ENCODE data around the gene TPO. TPM values are rescaled to one million over a fixed set of nuclear protein-coding genes. Genes with fewer than 3 reads are reported as not detected.

Gene TPO
- total and polyA plus RNA-seq, 4 donors: not detected

DNA sequence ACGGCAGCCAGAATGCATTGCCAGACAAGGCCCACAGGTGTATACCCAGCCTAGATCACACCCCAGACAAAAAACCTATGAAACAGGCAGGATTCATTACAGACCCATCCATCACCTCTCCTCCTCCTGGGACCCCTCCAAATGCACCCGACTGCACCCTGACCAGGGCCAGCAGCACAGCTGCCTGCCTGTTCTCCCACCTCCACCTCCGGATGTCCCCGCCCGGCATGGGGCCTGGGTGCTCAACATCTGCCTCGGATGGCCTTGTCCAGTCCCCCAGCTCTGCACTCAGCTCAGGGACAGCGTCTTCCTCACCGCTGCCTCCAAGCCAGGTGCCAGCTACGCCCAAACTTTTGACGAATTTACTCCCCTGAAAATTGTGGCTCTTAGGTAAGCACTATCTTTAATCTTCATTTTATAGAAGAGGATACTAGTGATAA, 91.1 kb downstream of the TPO start:
- TF ChIP-seq JUND (IDR thresholded peaks at IDR 0.05) (no peak), RAD21 (IDR thresholded peaks at IDR 0.05) (no peak), TAF1 (conservative IDR thresholded peaks at IDR 0.05) (no peak), FOXA1 (IDR thresholded peaks at IDR 0.05) (no peak), RXRA (IDR thresholded peaks at IDR 0.05) (no peak), GABPA (IDR thresholded peaks at IDR 0.05 in 1 of 2, conservative IDR thresholded peaks at IDR 0.05 in 1 of 2) (no peak), EGR1 (IDR thresholded peaks at IDR 0.05; ENCODE audit: low read depth in 2 of 2) (no peak)
- TF ChIP-seq, protein P1, sequence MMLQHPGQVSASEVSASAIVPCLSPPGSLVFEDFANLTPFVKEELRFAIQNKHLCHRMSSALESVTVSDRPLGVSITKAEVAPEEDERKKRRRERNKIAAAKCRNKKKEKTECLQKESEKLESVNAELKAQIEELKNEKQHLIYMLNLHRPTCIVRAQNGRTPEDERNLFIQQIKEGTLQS (IDR thresholded peaks at IDR 0.05): no peak
- TF ChIP-seq, protein P2, sequence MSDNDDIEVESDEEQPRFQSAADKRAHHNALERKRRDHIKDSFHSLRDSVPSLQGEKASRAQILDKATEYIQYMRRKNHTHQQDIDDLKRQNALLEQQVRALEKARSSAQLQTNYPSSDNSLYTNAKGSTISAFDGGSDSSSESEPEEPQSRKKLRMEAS (IDR thresholded peaks at IDR 0.05): no peak
- TF ChIP-seq, protein P3, sequence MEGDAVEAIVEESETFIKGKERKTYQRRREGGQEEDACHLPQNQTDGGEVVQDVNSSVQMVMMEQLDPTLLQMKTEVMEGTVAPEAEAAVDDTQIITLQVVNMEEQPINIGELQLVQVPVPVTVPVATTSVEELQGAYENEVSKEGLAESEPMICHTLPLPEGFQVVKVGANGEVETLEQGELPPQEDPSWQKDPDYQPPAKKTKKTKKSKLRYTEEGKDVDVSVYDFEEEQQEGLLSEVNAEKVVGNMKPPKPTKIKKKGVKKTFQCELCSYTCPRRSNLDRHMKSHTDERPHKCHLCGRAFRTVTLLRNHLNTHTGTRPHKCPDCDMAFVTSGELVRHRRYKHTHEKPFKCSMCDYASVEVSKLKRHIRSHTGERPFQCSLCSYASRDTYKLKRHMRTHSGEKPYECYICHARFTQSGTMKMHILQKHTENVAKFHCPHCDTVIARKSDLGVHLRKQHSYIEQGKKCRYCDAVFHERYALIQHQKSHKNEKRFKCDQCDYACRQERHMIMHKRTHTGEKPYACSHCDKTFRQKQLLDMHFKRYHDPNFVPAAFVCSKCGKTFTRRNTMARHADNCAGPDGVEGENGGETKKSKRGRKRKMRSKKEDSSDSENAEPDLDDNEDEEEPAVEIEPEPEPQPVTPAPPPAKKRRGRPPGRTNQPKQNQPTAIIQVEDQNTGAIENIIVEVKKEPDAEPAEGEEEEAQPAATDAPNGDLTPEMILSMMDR (IDR thresholded peaks at IDR 0.05; ENCODE audit: low read depth, low read length, missing input control): no peak
- TF ChIP-seq, protein P4, sequence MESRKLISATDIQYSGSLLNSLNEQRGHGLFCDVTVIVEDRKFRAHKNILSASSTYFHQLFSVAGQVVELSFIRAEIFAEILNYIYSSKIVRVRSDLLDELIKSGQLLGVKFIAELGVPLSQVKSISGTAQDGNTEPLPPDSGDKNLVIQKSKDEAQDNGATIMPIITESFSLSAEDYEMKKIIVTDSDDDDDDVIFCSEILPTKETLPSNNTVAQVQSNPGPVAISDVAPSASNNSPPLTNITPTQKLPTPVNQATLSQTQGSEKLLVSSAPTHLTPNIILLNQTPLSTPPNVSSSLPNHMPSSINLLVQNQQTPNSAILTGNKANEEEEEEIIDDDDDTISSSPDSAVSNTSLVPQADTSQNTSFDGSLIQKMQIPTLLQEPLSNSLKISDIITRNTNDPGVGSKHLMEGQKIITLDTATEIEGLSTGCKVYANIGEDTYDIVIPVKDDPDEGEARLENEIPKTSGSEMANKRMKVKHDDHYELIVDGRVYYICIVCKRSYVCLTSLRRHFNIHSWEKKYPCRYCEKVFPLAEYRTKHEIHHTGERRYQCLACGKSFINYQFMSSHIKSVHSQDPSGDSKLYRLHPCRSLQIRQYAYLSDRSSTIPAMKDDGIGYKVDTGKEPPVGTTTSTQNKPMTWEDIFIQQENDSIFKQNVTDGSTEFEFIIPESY (IDR thresholded peaks at IDR 0.05): no peak
- TF ChIP-seq, protein P5, sequence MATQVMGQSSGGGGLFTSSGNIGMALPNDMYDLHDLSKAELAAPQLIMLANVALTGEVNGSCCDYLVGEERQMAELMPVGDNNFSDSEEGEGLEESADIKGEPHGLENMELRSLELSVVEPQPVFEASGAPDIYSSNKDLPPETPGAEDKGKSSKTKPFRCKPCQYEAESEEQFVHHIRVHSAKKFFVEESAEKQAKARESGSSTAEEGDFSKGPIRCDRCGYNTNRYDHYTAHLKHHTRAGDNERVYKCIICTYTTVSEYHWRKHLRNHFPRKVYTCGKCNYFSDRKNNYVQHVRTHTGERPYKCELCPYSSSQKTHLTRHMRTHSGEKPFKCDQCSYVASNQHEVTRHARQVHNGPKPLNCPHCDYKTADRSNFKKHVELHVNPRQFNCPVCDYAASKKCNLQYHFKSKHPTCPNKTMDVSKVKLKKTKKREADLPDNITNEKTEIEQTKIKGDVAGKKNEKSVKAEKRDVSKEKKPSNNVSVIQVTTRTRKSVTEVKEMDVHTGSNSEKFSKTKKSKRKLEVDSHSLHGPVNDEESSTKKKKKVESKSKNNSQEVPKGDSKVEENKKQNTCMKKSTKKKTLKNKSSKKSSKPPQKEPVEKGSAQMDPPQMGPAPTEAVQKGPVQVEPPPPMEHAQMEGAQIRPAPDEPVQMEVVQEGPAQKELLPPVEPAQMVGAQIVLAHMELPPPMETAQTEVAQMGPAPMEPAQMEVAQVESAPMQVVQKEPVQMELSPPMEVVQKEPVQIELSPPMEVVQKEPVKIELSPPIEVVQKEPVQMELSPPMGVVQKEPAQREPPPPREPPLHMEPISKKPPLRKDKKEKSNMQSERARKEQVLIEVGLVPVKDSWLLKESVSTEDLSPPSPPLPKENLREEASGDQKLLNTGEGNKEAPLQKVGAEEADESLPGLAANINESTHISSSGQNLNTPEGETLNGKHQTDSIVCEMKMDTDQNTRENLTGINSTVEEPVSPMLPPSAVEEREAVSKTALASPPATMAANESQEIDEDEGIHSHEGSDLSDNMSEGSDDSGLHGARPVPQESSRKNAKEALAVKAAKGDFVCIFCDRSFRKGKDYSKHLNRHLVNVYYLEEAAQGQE (IDR thresholded peaks at IDR 0.05): no peak
- H3K4me1 ChIP-seq (ENCODE audit: control insufficient read depth in 4 of 4, insufficient read depth in 4 of 4, low read length in 3 of 4): no peaks in the 10 kb centered on the region
- no peak overlapping the region for H3K9ac ChIP-seq (ENCODE audit: low read depth in 1 of 2, low read length in 2 of 2)
- no peaks in the 10 kb centered on the region for H3K36me3 ChIP-seq (ENCODE audit: control insufficient read depth in 4 of 4, insufficient read depth in 3 of 4, low read depth in 1 of 4, low read length in 3 of 4)
- no peaks in the 10 kb centered on the region for H3K27me3 ChIP-seq (ENCODE audit: control insufficient read depth in 4 of 4, insufficient read depth in 4 of 4, low read length in 3 of 4)
- H3K27ac ChIP-seq (ENCODE audit: low read depth in 1 of 2, low read length in 2 of 2): no peak overlapping the region
- no peak overlapping the region for H3K4me3 ChIP-seq (ENCODE audit: low read depth in 1 of 3, low read length in 3 of 3)
- no peak for DNase-seq (ENCODE audit: low spot score)
- no peaks in the 10 kb centered on the region for H3K9me3 ChIP-seq (ENCODE audit: control insufficient read depth in 4 of 4, low read length in 3 of 4)
- WGBS: 83% methylated on average over 10 of the region's 10 CpGs

DNA sequence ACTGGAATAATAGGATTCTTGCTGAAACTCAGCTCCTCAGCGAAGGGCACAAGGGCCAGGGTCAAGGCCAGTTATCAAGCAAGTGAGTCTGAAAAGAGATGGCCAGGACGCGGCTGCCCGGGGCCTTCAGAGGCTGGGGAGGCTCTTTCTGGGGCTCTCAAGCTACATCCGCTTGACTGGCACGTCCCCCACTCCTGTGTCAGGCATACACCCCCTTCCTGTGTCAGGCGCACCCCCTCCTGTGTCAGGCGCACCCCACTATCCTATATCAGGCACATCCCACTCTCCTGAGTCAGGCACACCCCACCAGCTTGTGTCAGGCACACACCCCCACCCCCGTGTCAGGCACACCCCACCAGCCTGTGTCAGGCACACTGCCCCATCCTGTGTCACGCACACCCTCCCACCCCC, 91.8 kb downstream of the TPO start:
- no peaks in the 10 kb centered on the region for H3K4me1 ChIP-seq (ENCODE audit: control insufficient read depth in 4 of 4, insufficient read depth in 4 of 4, low read length in 3 of 4)
- no peak overlapping the region for H3K27ac ChIP-seq (ENCODE audit: low read depth in 1 of 2, low read length in 2 of 2)
- no peaks in the 10 kb centered on the region for H3K9me3 ChIP-seq (ENCODE audit: control insufficient read depth in 4 of 4, low read length in 3 of 4)
- H3K4me3 ChIP-seq (ENCODE audit: low read depth in 1 of 3, low read length in 3 of 3): no peak overlapping the region
- H3K36me3 ChIP-seq (ENCODE audit: control insufficient read depth in 4 of 4, insufficient read depth in 3 of 4, low read depth in 1 of 4, low read length in 3 of 4): no peaks in the 10 kb centered on the region
- no peak for DNase-seq (ENCODE audit: low spot score)
- no peak overlapping the region for H3K9ac ChIP-seq (ENCODE audit: low read depth in 1 of 2, low read length in 2 of 2)
- no peaks in the 10 kb centered on the region for H3K27me3 ChIP-seq (ENCODE audit: control insufficient read depth in 4 of 4, insufficient read depth in 4 of 4, low read length in 3 of 4)
- 83% methylated on average over 10 of the region's 10 CpGs for WGBS
- no peak for TF ChIP-seq FOXA1 (IDR thresholded peaks at IDR 0.05)
- no peak for TF ChIP-seq NR2F2 (IDR thresholded peaks at IDR 0.05)
- TF ChIP-seq, protein P1 (IDR thresholded peaks at IDR 0.05): no peak
- TF ChIP-seq, protein P3 (IDR thresholded peaks at IDR 0.05; ENCODE audit: low read depth, low read length, missing input control): no peak
- TF ChIP-seq TAF1 (conservative IDR thresholded peaks at IDR 0.05): no peak
- no peak for TF ChIP-seq JUND (IDR thresholded peaks at IDR 0.05)
- no peak for TF ChIP-seq HNF4G (IDR thresholded peaks at IDR 0.05)
- TF ChIP-seq, protein P5 (IDR thresholded peaks at IDR 0.05): no peak
- no peak for TF ChIP-seq RAD21 (IDR thresholded peaks at IDR 0.05)
- no peak for TF ChIP-seq SP1 (IDR thresholded peaks at IDR 0.05)

Data from liver (tissue), 9 donors.